Transverse colon (tissue), 4 donors: Measurements from ENCODE around the gene PTPA. TPM values are rescaled to one million over a fixed set of nuclear protein-coding genes. Genes with fewer than 3 reads are reported as not detected.
"Not testable (repeated sequence)": the region's sequence is repeated elsewhere in the genome, so short reads cannot be mapped to it uniquely, and the experiment has no call there.

Source experiments
- DNase-seq: peaks from one replicate; pipeline ENCODE4 v3.0.0-alpha.2; 2019
- H3K27ac ChIP-seq, 4 donors: fragments of 200-600 bp; sonication (generic); 2 replicates each; pipeline ENCODE4 v1.5.1; 2016 to 2018; ENCODE audit warnings: inconsistent platforms in 4 of 4
- H3K27me3 ChIP-seq: fragments of 200-600 bp; sonication (generic); 2 replicates; pipeline ENCODE4 v1.5.1; 2017; ENCODE audit warnings: inconsistent platforms
- H3K36me3 ChIP-seq, 4 donors: fragments of 200-600 bp; sonication (generic); 2 replicates each; pipeline ENCODE4 v1.5.1; 2017 to 2019; ENCODE audit warnings: inconsistent platforms in 4 of 4
- H3K4me1 ChIP-seq, 4 donors: fragments of 200-600 bp; sonication (generic); 2 replicates each; pipeline ENCODE4 v1.5.1; 2017 to 2020; ENCODE audit warnings: inconsistent platforms in 4 of 4
- H3K4me3 ChIP-seq, 4 donors: fragments of 200-600 bp; sonication (generic); 1 replicate in 1 of 4; 2 replicates in 3 of 4; pipeline versions ENCODE4 v1.5.1 to v1.6.1; 2017 to 2019; ENCODE audit warnings: inconsistent platforms in 4 of 4
- H3K9me3 ChIP-seq, 2 donors: fragments of 200-600 bp; sonication (generic); 2 replicates each; pipeline ENCODE4 v1.5.1; 2017 to 2019; ENCODE audit warnings: inconsistent platforms in 2 of 2
- EP300 ChIP-seq: sonication (generic); formaldehyde crosslinking; IDR thresholded peaks from one replicate; pipeline ENCODE4 v1.6.1; 2017; ENCODE audit warnings: antibody characterized with exemption, low read depth
- POLR2A ChIP-seq: fragments of 450-650 bp; IDR thresholded peaks from one replicate; pipeline ENCODE4 v1.6.1; 2016; ENCODE audit warnings: antibody characterized with exemption, mild to moderate bottlenecking, moderate library complexity
- POLR2AphosphoS5 ChIP-seq, 3 donors: sonication (generic); formaldehyde crosslinking; IDR thresholded peaks; one replicate each; pipeline ENCODE4 v1.6.1; 2016; ENCODE audit warnings: antibody characterized with exemption in 3 of 3
- WGBS, 2 donors: methylation state at CpG; one replicate each; pipeline ENCODE4 v1.1.5; 2018; ENCODE audit warnings: low coverage in 1 of 2; 5-methylcytosine and 5-hydroxymethylcytosine counted together
- in situ Hi-C, 4 donors: fragments of 200-750 bp; cut with MboI; loops; one replicate each; pipeline versions ENCODE4 v1.15.0 to v1.15.1; 2017; ENCODE audit warnings: low sequenced_read_pairs in 3 of 4, low pct_ligation_motif_present in 1 of 4, low pct_unique_long_range_greater_than_20kb in 1 of 4
- intact Hi-C: fragments of 100-400 bp; cut with DNase I; formaldehyde crosslinking; loops from one replicate; pipeline ENCODE4 v1.15.1; 2023; ENCODE audit warnings: low total_unique reads
- total RNA-seq, 4 donors: library from RNA; depleted of rRNA; stranded (reverse); fragments of >200 nt; gene quantifications; one replicate each; pipeline ENCODE4 v1.1.0, GENCODE V29; 2016
- TF ChIP-seq, protein P1 (sequence below), 5 experiments: fragments of 200-600 bp in 3 of 5; fragments of 450-650 bp in 2 of 5; sonication (generic) in 3 of 5; IDR thresholded peaks; 1 replicate in 2 of 5; 2 replicates in 3 of 5; pipeline ENCODE4 v1.5.1; 2016 to 2017; ENCODE audit warnings: antibody characterized with exemption in 5 of 5, inconsistent platforms in 3 of 5, mild to moderate bottlenecking in 2 of 5, moderate library complexity in 1 of 5

Gene PTPA
- total RNA-seq, 4 donors from 2014 or later = 37.4 to 241 (median 66.5) TPM

DNA sequence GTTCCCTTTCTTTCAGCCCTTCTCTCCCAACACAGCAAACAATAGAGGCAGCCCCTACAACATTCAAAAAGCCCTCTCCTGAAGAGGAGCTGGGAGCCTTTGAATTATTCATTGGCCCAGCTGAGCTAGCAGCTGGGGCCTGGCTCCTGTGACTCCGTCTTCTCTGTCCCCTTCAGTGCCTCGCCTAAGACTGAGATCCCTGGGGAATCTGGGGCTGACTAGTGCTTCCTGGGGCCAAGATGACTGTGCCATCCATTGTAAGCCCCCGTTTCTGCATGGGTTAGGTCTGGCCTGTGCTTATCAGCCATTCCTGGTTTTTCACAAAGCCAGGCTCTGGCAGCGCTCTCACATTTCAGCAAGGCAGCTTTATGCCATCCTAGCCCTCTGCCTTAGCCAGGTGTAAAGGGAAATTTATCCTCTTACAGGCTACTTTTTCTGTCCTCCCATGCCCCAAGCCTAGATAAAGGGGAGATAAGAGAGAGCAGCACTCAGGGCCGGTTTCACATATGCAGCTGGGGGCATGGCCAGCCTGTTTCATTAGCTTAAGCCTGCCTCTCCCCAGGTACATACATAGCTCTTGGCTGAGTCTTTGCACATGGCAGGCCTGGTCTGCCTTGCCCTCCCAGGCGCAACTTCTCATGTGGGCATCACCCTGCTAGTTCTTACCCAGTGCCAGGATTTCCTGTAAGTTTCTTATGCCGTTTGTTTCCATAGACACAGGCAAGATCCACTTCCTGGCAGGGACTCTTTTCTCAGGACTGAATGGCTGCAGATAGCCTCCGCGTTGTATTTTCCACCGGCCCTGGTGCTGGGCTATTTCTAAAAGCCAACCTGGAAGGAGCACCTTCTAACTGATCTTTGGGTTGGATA, 15.8 kb downstream of the PTPA start:
- Histone ChIP-seq H3K36me3 (peaks cover 0 to 22% (median 6%) of the 10 kb centered on the region in 4 donors), H3K4me3 (no peak overlapping the region), H3K9me3 (no peaks in the 10 kb centered on the region), H3K27me3 (no peaks in the 10 kb centered on the region), H3K4me1 (peaks cover 0 to 3% (median 0%) of the 10 kb centered on the region in 4 donors), H3K27ac (no peak overlapping the region)
- in situ Hi-C loops (loop anchor here in 2 of 4 donors (25.0 kb wide), 1 partner anchor 660 kb away; no protein-coding TSS in a partner anchor), intact Hi-C loops (no loop called here)
- WGBS, 2 donors = 70 to 85% methylated on average over 2 to 10 of the region's 10 CpGs
- no peak for DNase-seq
- TF ChIP-seq, protein P1, sequence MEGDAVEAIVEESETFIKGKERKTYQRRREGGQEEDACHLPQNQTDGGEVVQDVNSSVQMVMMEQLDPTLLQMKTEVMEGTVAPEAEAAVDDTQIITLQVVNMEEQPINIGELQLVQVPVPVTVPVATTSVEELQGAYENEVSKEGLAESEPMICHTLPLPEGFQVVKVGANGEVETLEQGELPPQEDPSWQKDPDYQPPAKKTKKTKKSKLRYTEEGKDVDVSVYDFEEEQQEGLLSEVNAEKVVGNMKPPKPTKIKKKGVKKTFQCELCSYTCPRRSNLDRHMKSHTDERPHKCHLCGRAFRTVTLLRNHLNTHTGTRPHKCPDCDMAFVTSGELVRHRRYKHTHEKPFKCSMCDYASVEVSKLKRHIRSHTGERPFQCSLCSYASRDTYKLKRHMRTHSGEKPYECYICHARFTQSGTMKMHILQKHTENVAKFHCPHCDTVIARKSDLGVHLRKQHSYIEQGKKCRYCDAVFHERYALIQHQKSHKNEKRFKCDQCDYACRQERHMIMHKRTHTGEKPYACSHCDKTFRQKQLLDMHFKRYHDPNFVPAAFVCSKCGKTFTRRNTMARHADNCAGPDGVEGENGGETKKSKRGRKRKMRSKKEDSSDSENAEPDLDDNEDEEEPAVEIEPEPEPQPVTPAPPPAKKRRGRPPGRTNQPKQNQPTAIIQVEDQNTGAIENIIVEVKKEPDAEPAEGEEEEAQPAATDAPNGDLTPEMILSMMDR (IDR thresholded peaks at IDR 0.05) = no peak
- TF ChIP-seq POLR2A (no peak), POLR2AphosphoS5 (IDR thresholded peaks at IDR 0.05) (no peak), EP300 (no peak)

GRCh38 chr9:129128689-129129088, 17.5 kb downstream of the PTPA start:
- Histone ChIP-seq H3K27ac (no peak overlapping the region), H3K4me1 (peaks cover 0 to 3% (median 0%) of the 10 kb centered on the region in 4 donors), H3K9me3 (no peaks in the 10 kb centered on the region), H3K36me3 (peaks cover 0 to 14% (median 3%) of the 10 kb centered on the region in 4 donors), H3K27me3 (no peaks in the 10 kb centered on the region), H3K4me3 (no peak overlapping the region)
- in situ Hi-C loops = loop anchor here in 2 of 4 donors (25.0 kb wide), 1 partner anchor 659 kb away; no protein-coding TSS in a partner anchor
- DNase-seq = no peak
- TF ChIP-seq, protein P1 (IDR thresholded peaks at IDR 0.05) = no peak
- TF ChIP-seq POLR2A = no peak
- TF ChIP-seq EP300 = no peak
- no peak for TF ChIP-seq POLR2AphosphoS5 (IDR thresholded peaks at IDR 0.05)
- WGBS, 2 donors = 94 to 100% methylated on average over 2 to 5 of the region's 5 CpGs
- intact Hi-C loops = no loop called here

DNA sequence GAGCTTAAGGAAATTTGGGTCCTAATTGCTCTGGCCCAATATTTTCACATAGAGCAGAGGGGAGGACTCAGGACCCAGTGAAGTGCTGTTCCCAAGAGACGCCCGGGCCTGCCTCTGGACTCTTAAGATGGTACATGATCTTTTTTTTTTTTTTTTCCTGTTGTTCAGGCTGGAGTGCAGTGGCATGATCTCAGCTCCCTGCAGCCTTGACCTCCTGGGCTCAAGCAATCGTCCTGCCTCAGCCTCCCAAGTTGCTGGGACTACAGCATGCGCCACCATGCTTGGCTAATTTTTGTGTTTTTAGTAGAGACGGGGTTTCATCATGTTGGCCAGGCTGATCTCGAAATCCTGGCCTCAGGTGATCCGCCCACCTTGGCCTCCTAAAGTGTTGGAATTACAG, 19.1 kb downstream of the PTPA start:
- H3K4me3 ChIP-seq = not testable (repeated sequence)

DNA sequence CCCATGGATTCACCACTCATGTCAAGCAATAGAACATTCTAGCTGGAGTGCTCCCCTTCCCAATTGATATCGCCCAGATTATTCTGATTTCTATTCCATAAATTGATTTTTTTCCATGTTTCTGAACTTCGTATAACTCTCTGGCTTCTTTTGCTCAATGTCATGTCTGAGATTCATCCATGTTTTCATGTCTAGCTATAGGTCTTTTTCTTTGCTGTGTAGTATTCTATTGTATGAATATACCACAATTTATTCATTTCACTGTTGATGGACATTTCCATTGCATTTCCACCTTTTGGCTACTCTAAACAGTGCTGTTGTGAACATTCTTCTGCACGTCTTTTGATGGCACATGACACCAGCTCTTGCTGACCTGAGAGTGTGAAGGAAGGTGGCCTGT, 19.6 kb downstream of the PTPA start:
- H3K27me3 ChIP-seq = no peaks in the 10 kb centered on the region
- H3K27ac ChIP-seq = no peak overlapping the region
- WGBS, 2 donors = 0 to 65% methylated on average over 1 to 3 of the region's 3 CpGs
- in situ Hi-C loops = loop anchor here (10.0 to 25.0 kb wide), 3 partner anchors 484 to 657 kb away; no protein-coding TSS in a partner anchor
- DNase-seq = no peak
- H3K4me3 ChIP-seq = no peak overlapping the region
- H3K36me3 ChIP-seq = peaks cover 0 to 4% (median 0%) of the 10 kb centered on the region in 4 donors
- H3K9me3 ChIP-seq = no peaks in the 10 kb centered on the region
- peaks cover 0 to 3% (median 0%) of the 10 kb centered on the region in 4 donors for H3K4me1 ChIP-seq
- TF ChIP-seq, protein P1 (IDR thresholded peaks at IDR 0.05) = no peak
- TF ChIP-seq POLR2A = no peak
- no peak for TF ChIP-seq POLR2AphosphoS5 (IDR thresholded peaks at IDR 0.05)
- intact Hi-C loops = loop anchor here (10.0 kb wide), 1 partner anchor 654 kb away; no protein-coding TSS in a partner anchor

More for the DNA sequence above, 19.1 kb downstream of the PTPA start:
- in situ Hi-C loops (loop anchor here (10.0 to 25.0 kb wide), 3 partner anchors 485 to 657 kb away; no protein-coding TSS in a partner anchor), intact Hi-C loops (loop anchor here (10.0 kb wide), 1 partner anchor 655 kb away; no protein-coding TSS in a partner anchor)
- not testable (repeated sequence) for H3K27ac ChIP-seq, H3K27me3 ChIP-seq, DNase-seq, H3K4me1 ChIP-seq, H3K9me3 ChIP-seq, H3K36me3 ChIP-seq
- WGBS, 2 donors = 88 to 93% methylated on average over 3 to 7 of the region's 7 CpGs
